GM12801 (cell line): ENCODE results near the gene EIF3D.

ENCODE experiments used
- CTCF ChIP-seq: IDR thresholded peaks from one replicate; pipeline ENCODE4 v1.5.1; 2011; ENCODE audit warnings: control low read depth; ENCODE audit not compliant: insufficient read length; ENCODE audit errors: extremely low read depth

EIF3D gene

DNA sequence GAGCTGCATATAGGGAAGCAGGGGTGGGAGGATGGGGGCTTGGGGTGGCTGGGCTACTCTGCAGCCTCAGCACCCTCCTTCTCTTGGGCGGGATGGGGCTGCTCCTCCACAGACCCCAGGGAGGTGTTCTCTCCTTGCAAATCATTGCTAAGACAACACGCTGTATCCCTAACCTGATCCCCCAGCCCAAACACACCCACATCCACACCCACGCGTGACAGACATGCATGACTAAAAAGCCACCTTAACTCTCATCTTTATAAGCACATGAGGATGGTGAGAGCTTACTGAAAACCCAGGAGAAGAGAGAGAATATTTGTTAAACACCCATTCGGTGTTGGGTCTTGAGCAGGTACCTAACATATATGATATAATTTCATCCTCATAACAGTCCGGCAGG is 39.9 kb upstream of the EIF3D start:
- no peak for TF ChIP-seq CTCF

DNA sequence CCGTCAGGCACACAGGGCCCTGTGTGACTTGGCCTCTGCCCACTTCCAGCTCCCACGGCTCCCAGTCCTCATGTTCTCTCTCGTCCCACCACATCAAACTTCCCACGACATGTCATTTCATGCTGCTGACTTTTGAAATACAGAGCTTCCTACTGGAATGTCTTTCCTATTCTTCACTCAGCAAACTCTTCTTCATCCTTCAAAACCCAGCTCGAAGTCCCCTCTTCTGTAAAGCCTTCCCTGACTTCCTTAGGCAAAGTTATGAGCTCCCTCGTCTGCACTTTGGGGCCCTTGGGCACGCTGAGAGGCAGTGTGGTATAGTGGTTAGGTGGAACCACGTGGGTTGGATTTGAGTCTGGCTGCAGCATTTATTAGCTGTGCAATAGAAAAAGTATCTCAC is 37.8 kb upstream of the EIF3D start:
- no peak for TF ChIP-seq CTCF

DNA sequence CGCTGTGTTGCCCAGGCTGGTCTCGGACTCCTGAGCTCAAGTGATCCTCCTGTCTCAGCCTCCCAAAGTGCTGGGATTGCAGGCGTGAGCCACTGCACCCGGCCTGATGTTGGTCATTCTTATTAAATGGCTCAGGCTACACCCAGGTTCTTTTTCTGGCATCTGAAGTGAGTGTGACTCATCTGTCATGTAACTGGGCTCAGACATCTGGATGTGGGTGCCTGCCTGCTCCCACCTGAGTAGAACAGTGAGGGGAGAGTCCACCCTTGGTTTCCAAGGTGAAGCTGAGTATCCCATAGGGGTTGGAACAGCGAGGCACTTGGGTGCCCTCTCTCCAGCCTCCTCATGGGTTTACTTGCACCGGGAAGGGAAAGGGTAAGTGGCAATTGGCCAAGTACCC is 36.7 kb upstream of the EIF3D start:
- no peak for TF ChIP-seq CTCF

GRCh38 chr22:36565159-36565507 is 36.2 kb upstream of the EIF3D start:
- TF ChIP-seq CTCF: no peak

- TF ChIP-seq CTCF: no peak
These were observed 35.6 kb upstream of the EIF3D start for GRCh38 chr22:36564422-36565158.

DNA sequence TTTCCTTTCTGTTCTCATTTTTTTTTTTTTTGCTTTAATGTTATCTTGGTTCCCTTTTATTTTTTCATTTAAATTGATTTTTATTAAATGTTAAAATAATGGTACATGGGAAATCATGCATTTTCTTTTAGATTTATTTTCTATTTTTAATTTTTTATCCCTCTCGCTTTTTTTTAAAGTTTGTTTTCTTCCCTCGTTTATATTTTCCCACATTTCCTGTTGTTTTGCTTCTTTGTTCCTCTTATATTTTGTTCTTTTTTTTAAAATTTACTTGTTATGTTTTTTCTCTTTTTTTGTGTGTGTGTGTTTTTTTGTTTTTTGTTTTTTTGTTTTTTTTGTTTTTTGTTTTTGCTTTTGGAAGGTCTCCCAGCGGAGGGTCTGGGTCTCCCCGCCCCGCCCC is 34.9 kb upstream of the EIF3D start:
- TF ChIP-seq CTCF: no peak

GRCh38 chr22:36563444-36563843 is 34.5 kb upstream of the EIF3D start:
- TF ChIP-seq CTCF: no peak
